OCI-LY7 (cell line): Measurements from ENCODE around the gene ARFGAP1. TPM values are rescaled to one million over a fixed set of nuclear protein-coding genes. Genes with fewer than 3 reads are reported as not detected.

Experiments used
- BruUV-seq: library from RNA; stranded (reverse); fragments of 400-500 nt; replicated peaks from 2 replicates; lab custom pipeline; 2021; lab: Mats Ljungman, UMichigan
- CTCF ChIA-PET: fragments of 300-600 bp; sonication (Branson Sonifier 250); formaldehyde crosslinking; loops from one replicate; lab custom pipeline; 2022; ENCODE audit warnings: antibody characterized with exemption; ENCODE audit not compliant: unreplicated experiment; lab: Charles Lee
- POLR2A ChIA-PET: fragments of 300-600 bp; sonication (Branson Sonifier 250); formaldehyde crosslinking; loops from one replicate; lab custom pipeline; 2022; ENCODE audit warnings: antibody characterized with exemption; lab: Charles Lee
- DNase-seq: peaks from one replicate; pipeline ENCODE4 v3.0.0-alpha.2; 2015; ENCODE audit warnings: low spot score
- H2AFZ ChIP-seq: fragments of 200-600 bp; sonication (generic), shearing (Covaris generic); 2 replicates; pipeline ENCODE4 v1.6.1; 2014; ENCODE audit warnings: mild to moderate bottlenecking, antibody characterized with exemption, low read length, moderate library complexity
- H3K27ac ChIP-seq: fragments of 200-600 bp; sonication (generic); 2 replicates; pipeline ENCODE4 v1.5.1; 2014; ENCODE audit warnings: mixed run types, low read depth, mild to moderate bottlenecking, moderate library complexity, low read length, inconsistent platforms; ENCODE audit not compliant: poor library complexity, severe bottlenecking
- H3K36me3 ChIP-seq: fragments of 200-600 bp; sonication (generic); 2 replicates; pipeline ENCODE4 v1.6.1; 2014; ENCODE audit warnings: mild to moderate bottlenecking, antibody characterized with exemption, low read length, moderate library complexity, mixed read lengths; ENCODE audit not compliant: insufficient read depth
- H3K4me1 ChIP-seq: fragments of 200-600 bp; sonication (generic); 2 replicates; pipeline ENCODE4 v1.5.1; 2014; ENCODE audit warnings: mild to moderate bottlenecking, low read length; ENCODE audit not compliant: insufficient read depth, poor library complexity, severe bottlenecking
- H3K4me2 ChIP-seq: fragments of 200-600 bp; sonication (generic); 2 replicates; pipeline ENCODE4 v1.6.1; 2014; ENCODE audit warnings: mild to moderate bottlenecking, low read length
- H3K4me3 ChIP-seq: fragments of 200-600 bp; sonication (generic); 2 replicates; pipeline ENCODE4 v1.5.1; 2014; ENCODE audit warnings: mild to moderate bottlenecking, low read depth, low read length; ENCODE audit not compliant: poor library complexity, severe bottlenecking
- H3K79me2 ChIP-seq: fragments of 200-600 bp; sonication (generic); 2 replicates; pipeline ENCODE4 v1.6.1; 2016; ENCODE audit warnings: low read depth, mild to moderate bottlenecking, low read length, moderate library complexity, mixed read lengths; ENCODE audit not compliant: insufficient read depth
- H3K9me2 ChIP-seq: fragments of 200-600 bp; sonication (generic); 2 replicates; pipeline ENCODE4 v1.6.1; 2016; ENCODE audit warnings: mild to moderate bottlenecking, low read length, mixed read lengths; ENCODE audit not compliant: insufficient read depth
- H3K9me3 ChIP-seq: fragments of 200-600 bp; sonication (generic); 2 replicates; pipeline ENCODE4 v1.6.1; 2014; ENCODE audit warnings: mild to moderate bottlenecking, mixed run types, low read length, mixed read lengths
- H4K20me1 ChIP-seq: fragments of 200-600 bp; sonication (generic); 2 replicates; pipeline ENCODE4 v1.6.1; 2014; ENCODE audit warnings: mild to moderate bottlenecking, antibody characterized with exemption, low read length, moderate library complexity, mixed read lengths; ENCODE audit not compliant: insufficient read depth
- EZH2phosphoT487 ChIP-seq: fragments of 200-600 bp; sonication (generic); IDR thresholded peaks from 2 replicates; pipeline ENCODE4 v1.6.1; 2018; ENCODE audit warnings: low read depth, borderline replicate concordance, mild to moderate bottlenecking, mixed run types, antibody characterized with exemption, low read length, moderate library complexity, mixed read lengths
- intact Hi-C: fragments of 100-400 bp; cut with micrococcal nuclease; formaldehyde crosslinking; loops from one replicate; pipeline ENCODE4 v1.10.0; 2022; ENCODE audit not compliant: unreplicated experiment
- total RNA-seq, 2 experiments: library from RNA; depleted of rRNA in 1 of 2; stranded (reverse); fragments of >200 nt in 1 of 2; shearing (Covaris generic) in 1 of 2; gene quantifications; 2 replicates each; pipeline ENCODE4 v1.2.3, GENCODE V29; 2014 to 2022
- TF ChIP-seq, protein P1 (sequence below): fragments of 200-600 bp; sonication (generic); conservative IDR thresholded peaks from 2 replicates; pipeline ENCODE4 v1.5.1; 2014; ENCODE audit warnings: mild to moderate bottlenecking, antibody characterized with exemption, low read length, moderate library complexity, mixed read lengths

The ARFGAP1 gene
- total RNA-seq, 2 experiments from 2014 or later, result 57.9 to 105 TPM

DNA sequence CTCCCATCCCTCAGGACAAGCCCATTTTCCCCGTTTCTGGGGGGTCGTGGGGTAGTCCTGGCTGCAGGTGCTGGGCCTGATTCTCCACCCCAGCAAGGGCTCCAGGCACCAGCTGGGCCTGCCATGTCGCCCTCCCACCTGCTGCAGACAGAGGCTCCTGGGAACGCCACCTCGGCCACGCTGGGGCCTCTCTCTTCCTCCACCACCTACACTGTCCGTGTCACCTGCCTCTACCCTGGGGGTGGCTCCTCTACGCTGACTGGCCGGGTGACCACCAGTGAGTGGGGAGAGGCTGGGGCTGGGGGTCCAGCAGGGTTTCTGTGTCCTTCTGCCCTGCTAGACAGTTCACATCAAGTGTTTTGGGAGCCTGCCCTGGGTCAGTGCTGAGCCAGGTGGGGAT is 39.7 kb downstream of the ARFGAP1 start:
- intact Hi-C loops, result no loop called here
- Histone ChIP-seq H2AFZ (no peak overlapping the region), H3K36me3 (no peaks in the 10 kb centered on the region), H4K20me1 (no peaks in the 10 kb centered on the region), H3K4me3 (no peak overlapping the region), H3K9me3 (no peaks in the 10 kb centered on the region), H3K27ac (no peak overlapping the region), H3K9me2 (no peaks in the 10 kb centered on the region), H3K4me2 (no peak overlapping the region), H3K4me1 (no peaks in the 10 kb centered on the region), H3K79me2 (no peaks in the 10 kb centered on the region)
- ChIA-PET POLR2A (no interaction called here), CTCF (no interaction called here)
- TF ChIP-seq, protein P1, sequence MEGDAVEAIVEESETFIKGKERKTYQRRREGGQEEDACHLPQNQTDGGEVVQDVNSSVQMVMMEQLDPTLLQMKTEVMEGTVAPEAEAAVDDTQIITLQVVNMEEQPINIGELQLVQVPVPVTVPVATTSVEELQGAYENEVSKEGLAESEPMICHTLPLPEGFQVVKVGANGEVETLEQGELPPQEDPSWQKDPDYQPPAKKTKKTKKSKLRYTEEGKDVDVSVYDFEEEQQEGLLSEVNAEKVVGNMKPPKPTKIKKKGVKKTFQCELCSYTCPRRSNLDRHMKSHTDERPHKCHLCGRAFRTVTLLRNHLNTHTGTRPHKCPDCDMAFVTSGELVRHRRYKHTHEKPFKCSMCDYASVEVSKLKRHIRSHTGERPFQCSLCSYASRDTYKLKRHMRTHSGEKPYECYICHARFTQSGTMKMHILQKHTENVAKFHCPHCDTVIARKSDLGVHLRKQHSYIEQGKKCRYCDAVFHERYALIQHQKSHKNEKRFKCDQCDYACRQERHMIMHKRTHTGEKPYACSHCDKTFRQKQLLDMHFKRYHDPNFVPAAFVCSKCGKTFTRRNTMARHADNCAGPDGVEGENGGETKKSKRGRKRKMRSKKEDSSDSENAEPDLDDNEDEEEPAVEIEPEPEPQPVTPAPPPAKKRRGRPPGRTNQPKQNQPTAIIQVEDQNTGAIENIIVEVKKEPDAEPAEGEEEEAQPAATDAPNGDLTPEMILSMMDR, result no peak
- TF ChIP-seq EZH2phosphoT487, result no peak
- no TSS peak for BruUV-seq
- no peak for DNase-seq

DNA sequence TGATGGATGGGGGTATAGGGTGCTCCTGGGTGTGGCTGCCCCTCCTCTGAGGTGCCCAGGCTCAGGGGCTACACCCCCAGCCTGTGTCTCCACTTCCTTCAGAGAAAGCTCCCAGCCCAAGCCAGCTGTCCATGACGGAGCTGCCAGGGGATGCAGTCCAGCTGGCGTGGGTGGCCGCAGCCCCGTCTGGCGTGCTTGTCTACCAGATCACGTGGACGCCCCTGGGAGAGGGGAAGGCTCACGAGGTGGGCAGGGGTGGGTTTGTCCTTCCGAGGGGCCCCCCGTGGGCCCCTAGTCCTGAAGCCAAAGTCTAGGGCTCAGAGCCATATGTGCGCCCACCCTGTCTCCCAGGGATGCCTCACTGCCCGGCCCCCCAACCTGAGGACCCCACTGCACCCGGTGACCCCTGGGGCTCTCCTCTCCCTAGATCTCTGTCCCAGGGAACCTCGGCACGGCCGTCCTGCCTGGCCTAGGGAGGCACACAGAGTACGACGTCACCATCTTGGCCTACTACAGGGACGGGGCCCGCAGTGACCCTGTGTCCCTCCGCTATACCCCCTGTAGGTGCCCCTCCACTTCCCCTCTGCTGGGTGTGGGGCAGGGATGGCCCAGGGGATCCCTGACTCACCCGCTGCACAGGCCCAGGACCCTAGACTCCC is 40.2 kb downstream of the ARFGAP1 start:
- Histone ChIP-seq H3K9me2 (no peaks in the 10 kb centered on the region), H3K4me3 (no peak overlapping the region), H2AFZ (no peak overlapping the region), H3K4me2 (no peak overlapping the region), H3K79me2 (no peaks in the 10 kb centered on the region), H4K20me1 (no peaks in the 10 kb centered on the region), H3K4me1 (no peaks in the 10 kb centered on the region), H3K36me3 (no peaks in the 10 kb centered on the region), H3K27ac (no peak overlapping the region), H3K9me3 (no peaks in the 10 kb centered on the region)
- POLR2A ChIA-PET, result no interaction called here
- DNase-seq, result no peak
- intact Hi-C loops, result no loop called here
- TF ChIP-seq, protein P1, result no peak
- TF ChIP-seq EZH2phosphoT487, result no peak
- no TSS peak for BruUV-seq
- CTCF ChIA-PET, result interaction anchor here (0.6 kb wide), 2 partner anchors 21 to 110 kb away, joined by 3 read pairs; no protein-coding TSS in a partner anchor

DNA sequence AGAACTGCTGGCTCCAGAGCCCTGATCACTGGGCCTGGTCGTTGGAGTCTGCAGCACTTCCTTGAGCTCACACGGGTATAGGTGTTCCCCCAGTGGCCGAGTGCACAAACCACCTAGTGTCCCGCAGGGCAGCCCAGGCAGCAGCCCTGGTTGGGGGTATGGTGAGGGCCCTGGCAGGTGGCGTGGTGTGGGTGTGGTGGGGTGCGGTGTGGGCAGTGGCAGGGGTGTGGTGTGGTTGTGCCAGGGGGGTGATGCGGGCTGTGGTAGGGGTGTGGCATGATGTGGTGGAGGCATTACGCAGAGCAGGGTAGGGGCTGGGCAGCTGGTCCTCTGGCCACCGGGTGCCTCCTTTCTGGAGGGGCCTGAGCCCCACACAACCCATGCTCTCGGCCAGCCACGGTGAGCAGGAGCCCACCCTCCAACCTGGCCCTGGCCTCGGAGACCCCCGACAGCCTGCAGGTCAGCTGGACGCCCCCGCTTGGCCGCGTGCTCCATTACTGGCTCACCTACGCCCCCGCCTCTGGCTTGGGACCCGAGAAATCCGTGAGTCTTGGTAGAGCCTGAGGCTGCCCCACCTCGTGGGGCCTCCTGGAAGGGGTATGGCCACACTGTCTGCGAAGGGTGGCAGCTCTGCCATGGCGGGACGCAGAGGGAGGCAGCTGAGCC is 40.9 kb downstream of the ARFGAP1 start:
- CTCF ChIA-PET, result interaction anchor here (0.6 kb wide), 2 partner anchors 20 to 109 kb away, joined by 3 read pairs; no protein-coding TSS in a partner anchor
- Histone ChIP-seq H3K9me2 (no peaks in the 10 kb centered on the region), H3K4me2 (no peak overlapping the region), H2AFZ (no peak overlapping the region), H3K36me3 (no peaks in the 10 kb centered on the region), H3K4me3 (no peak overlapping the region), H3K4me1 (no peaks in the 10 kb centered on the region), H3K27ac (no peak overlapping the region), H3K9me3 (no peaks in the 10 kb centered on the region), H3K79me2 (no peaks in the 10 kb centered on the region), H4K20me1 (no peaks in the 10 kb centered on the region)
- no TSS peak for BruUV-seq
- DNase-seq, result no peak
- intact Hi-C loops, result no loop called here
- POLR2A ChIA-PET, result no interaction called here
- TF ChIP-seq, protein P1, result no peak
- TF ChIP-seq EZH2phosphoT487, result no peak
